B cell (primary cell): ENCODE results near the gene MAP3K7CL. TPM values are rescaled to one million over a fixed set of nuclear protein-coding genes. Genes with fewer than 3 reads are reported as not detected.

Experiments
- ATAC-seq: fragments of 200-7000 bp; cut with Tn5 transposase; one replicate; pipeline ENCODE4 v1.10.0; 2021; ENCODE audit warnings: low read depth, mild to moderate bottlenecking, moderate number of reproducible peaks, moderate library complexity
- CTCF ChIA-PET: fragments of 350-600 bp; sonication (Branson Sonifier 250); formaldehyde crosslinking; loops from one replicate; lab custom pipeline; 2021; ENCODE audit warnings: antibody characterized with exemption, inconsistent platforms; lab: Charles Lee
- POLR2A ChIA-PET: fragments of 350-600 bp; sonication (Branson Sonifier 250); formaldehyde crosslinking; loops from one replicate; lab custom pipeline; 2021; ENCODE audit warnings: antibody characterized with exemption; lab: Charles Lee
- DNase-seq: peaks from one replicate; pipeline ENCODE4 v3.0.0; 2013
- H2AFZ ChIP-seq: 2 replicates; pipeline ENCODE4 v1.6.1; 2012; ENCODE audit warnings: mild to moderate bottlenecking, low read depth, low read length; ENCODE audit not compliant: insufficient read depth, poor library complexity, severe bottlenecking
- H3K27ac ChIP-seq, 2 donors: 1 replicate in 1 of 2; 2 replicates in 1 of 2; pipeline ENCODE4 v1.5.1; 2012 to 2013; ENCODE audit warnings: low read length in 2 of 2, mild to moderate bottlenecking in 2 of 2, moderate library complexity in 1 of 2
- H3K27me3 ChIP-seq, 4 experiments: fragments of 200-600 bp in 1 of 4; sonication (generic) in 1 of 4; replicated peaks in 1 of 4; 1 replicate in 2 of 4; 2 replicates in 2 of 4; pipeline versions ENCODE4 v1.6.1 to v1.7.0; 2013 to 2016; ENCODE audit warnings: low read length in 3 of 4, mild to moderate bottlenecking in 2 of 4, mixed read lengths in 1 of 4, moderate library complexity in 1 of 4; ENCODE audit not compliant: insufficient read depth in 4 of 4, control insufficient read depth in 3 of 4; ENCODE audit errors: control extremely low read depth in 1 of 4
- H3K36me3 ChIP-seq, 2 experiments: replicated peaks in 1 of 2; 1 replicate in 1 of 2; 2 replicates in 1 of 2; pipeline versions ENCODE4 v1.6.1 to v1.7.1; 2013; ENCODE audit warnings: low read length in 1 of 2; ENCODE audit not compliant: insufficient read depth in 2 of 2, control insufficient read depth in 1 of 2; ENCODE audit errors: control extremely low read depth in 1 of 2, extremely low read depth in 1 of 2
- H3K4me1 ChIP-seq, 2 donors: fragments of 200-600 bp in 1 of 2; sonication (generic) in 1 of 2; 1 replicate in 1 of 2; 2 replicates in 1 of 2; pipeline versions ENCODE4 v1.5.1 to v1.6.1; 2013 to 2017; ENCODE audit warnings: low read length in 2 of 2; ENCODE audit not compliant: control insufficient read depth in 2 of 2, insufficient read depth in 2 of 2
- H3K4me2 ChIP-seq: replicated peaks from 2 replicates; pipeline ENCODE3; 2012; ENCODE audit warnings: mild to moderate bottlenecking, low read depth, low read length; ENCODE audit not compliant: poor library complexity, severe bottlenecking
- H3K4me3 ChIP-seq, 5 experiments: fragments of 200-600 bp in 1 of 5; sonication (generic) in 1 of 5; 1 replicate in 3 of 5; 2 replicates in 2 of 5; pipeline versions ENCODE4 v1.5.1 to v1.7.0; 2011 to 2016; ENCODE audit warnings: low read length in 4 of 5, mild to moderate bottlenecking in 4 of 5, low read depth in 2 of 5, control low read depth in 1 of 5, moderate library complexity in 1 of 5; ENCODE audit not compliant: insufficient read depth in 1 of 5; ENCODE audit errors: control extremely low read depth in 1 of 5, extremely low read depth in 1 of 5
- H3K79me2 ChIP-seq: fragments of 200-600 bp; sonication (generic); one replicate; pipeline ENCODE4 v1.6.0; 2016; ENCODE audit warnings: low read length; ENCODE audit not compliant: control insufficient read depth, insufficient read depth
- H3K9ac ChIP-seq: fragments of 200-600 bp; sonication (generic); 2 replicates; pipeline ENCODE4 v1.6.1; 2017; ENCODE audit warnings: mild to moderate bottlenecking, low read length, moderate library complexity
- H3K9me3 ChIP-seq, 3 donors: one replicate each; pipeline versions ENCODE4 v1.6.1 to v1.7.1; 2013; ENCODE audit warnings: low read length in 2 of 3; ENCODE audit not compliant: control insufficient read depth in 2 of 3, insufficient read depth in 1 of 3; ENCODE audit errors: control extremely low read depth in 1 of 3
- H4K20me1 ChIP-seq: 2 replicates; pipeline ENCODE4 v1.6.0; 2012; ENCODE audit warnings: mild to moderate bottlenecking, low read length; ENCODE audit not compliant: insufficient read depth, control insufficient read depth, poor library complexity, severe bottlenecking
- H3K27ac Mint-ChIP-seq: one replicate; pipeline ENCODE4 v1.8.0; 2021; ENCODE audit warnings: mixed read lengths
- H3K27me3 Mint-ChIP-seq: one replicate; pipeline ENCODE4 v1.8.0; 2021; ENCODE audit warnings: mixed read lengths
- H3K4me1 Mint-ChIP-seq: one replicate; pipeline ENCODE4 v1.8.0; 2021; ENCODE audit warnings: mixed read lengths
- H3K4me3 Mint-ChIP-seq: one replicate; pipeline ENCODE4 v1.8.0; 2021; ENCODE audit warnings: mixed read lengths
- H3K9me3 Mint-ChIP-seq: one replicate; pipeline ENCODE4 v1.8.0; 2022; ENCODE audit warnings: mixed read lengths; ENCODE audit not compliant: insufficient read depth
- EZH2 ChIP-seq: IDR thresholded peaks from 2 replicates; pipeline ENCODE4 v1.6.1; 2012; ENCODE audit warnings: borderline replicate concordance, low read depth, mild to moderate bottlenecking, moderate library complexity, low read length; ENCODE audit not compliant: insufficient read depth, poor library complexity, severe bottlenecking
- WGBS: methylation state at CpG from one replicate; pipeline ENCODE4 v1.1.5; 2013; ENCODE audit warnings: missing lambda C conversion rate; ENCODE audit not compliant: insufficient coverage; 5-methylcytosine and 5-hydroxymethylcytosine counted together
- intact Hi-C: fragments of 100-400 bp; cut with micrococcal nuclease; formaldehyde crosslinking; loops from one replicate; pipeline ENCODE4 v1.10.0; 2022
- polyA minus RNA-seq: library from RNA; depleted of rRNA, polyadenylated mRNA; stranded (reverse); fragments of >200 nt; gene quantifications from 2 replicates; pipeline ENCODE4 v1.2.3, GENCODE V29; 2012
- polyA plus RNA-seq: library from polyadenylated mRNA; depleted of rRNA; stranded (reverse); fragments of >200 nt; gene quantifications from 2 replicates; pipeline ENCODE4 v1.2.3, GENCODE V29; 2012
- total RNA-seq, 2 donors: library from RNA; stranded (reverse); fragments of 120-200 nt in 1 of 2; gene quantifications; 1 replicate in 1 of 2; 2 replicates in 1 of 2; pipeline versions ENCODE4 v1.2.3 to v1.2.4, GENCODE V29; 2013 to 2022
- TF ChIP-seq, protein P1 (sequence below): fragments of 200-600 bp; IDR thresholded peaks from one replicate; pipeline ENCODE4 v1.8.0; 2022; ENCODE audit warnings: antibody characterized with exemption, mild to moderate bottlenecking

The MAP3K7CL gene, protein sequence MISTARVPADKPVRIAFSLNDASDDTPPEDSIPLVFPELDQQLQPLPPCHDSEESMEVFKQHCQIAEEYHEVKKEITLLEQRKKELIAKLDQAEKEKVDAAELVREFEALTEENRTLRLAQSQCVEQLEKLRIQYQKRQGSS
- total RNA-seq = 8.9 and 10.1 TPM in 2 replicates
- 66.2 TPM for total RNA-seq (2013)
- 11.9 and 24.7 TPM in 2 replicates for polyA plus RNA-seq
- polyA minus RNA-seq = 13.2 and 28.8 TPM in 2 replicates

DNA sequence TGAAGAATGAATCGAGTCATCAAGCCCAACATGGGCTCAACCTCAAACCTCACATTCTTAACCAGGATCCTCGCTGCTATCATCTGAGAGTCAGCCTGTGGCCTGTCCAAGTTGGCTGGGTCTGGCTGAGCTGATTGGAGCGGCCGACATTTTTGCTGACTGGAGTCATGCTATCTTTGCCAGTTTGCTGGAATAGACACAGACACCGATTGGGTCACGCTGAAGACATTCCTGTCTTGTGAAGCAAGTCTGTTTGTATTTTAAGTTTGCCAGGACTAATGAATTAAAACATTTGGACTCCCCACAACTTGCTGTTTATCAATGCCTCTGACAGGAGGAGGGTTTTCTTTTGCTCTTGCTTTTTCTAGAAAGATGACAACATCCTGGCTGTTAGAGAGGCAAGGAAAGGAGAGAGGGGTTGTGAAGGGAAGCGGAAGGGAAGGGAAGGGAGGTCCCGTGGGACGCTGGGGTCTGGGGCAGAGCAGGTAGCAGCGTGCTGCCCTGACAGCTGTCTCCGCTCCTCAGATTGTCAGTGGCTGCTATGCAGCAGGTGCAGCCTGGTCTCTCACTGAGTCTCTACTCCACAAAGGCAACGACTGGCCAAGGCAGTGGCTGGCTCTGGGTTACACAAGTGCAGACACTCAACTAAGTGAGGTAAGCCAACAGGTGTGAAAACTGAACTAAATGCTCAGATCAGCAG lies at the start of gene MAP3K7CL:
Gene MAP3K7CL, plus strand, starts transcription at position 375 of the 700 bp plus-strand sequence. CDS start 2,701 bp downstream, outside the sequence.
- no peak for TF ChIP-seq EZH2
- TF ChIP-seq, protein P1, sequence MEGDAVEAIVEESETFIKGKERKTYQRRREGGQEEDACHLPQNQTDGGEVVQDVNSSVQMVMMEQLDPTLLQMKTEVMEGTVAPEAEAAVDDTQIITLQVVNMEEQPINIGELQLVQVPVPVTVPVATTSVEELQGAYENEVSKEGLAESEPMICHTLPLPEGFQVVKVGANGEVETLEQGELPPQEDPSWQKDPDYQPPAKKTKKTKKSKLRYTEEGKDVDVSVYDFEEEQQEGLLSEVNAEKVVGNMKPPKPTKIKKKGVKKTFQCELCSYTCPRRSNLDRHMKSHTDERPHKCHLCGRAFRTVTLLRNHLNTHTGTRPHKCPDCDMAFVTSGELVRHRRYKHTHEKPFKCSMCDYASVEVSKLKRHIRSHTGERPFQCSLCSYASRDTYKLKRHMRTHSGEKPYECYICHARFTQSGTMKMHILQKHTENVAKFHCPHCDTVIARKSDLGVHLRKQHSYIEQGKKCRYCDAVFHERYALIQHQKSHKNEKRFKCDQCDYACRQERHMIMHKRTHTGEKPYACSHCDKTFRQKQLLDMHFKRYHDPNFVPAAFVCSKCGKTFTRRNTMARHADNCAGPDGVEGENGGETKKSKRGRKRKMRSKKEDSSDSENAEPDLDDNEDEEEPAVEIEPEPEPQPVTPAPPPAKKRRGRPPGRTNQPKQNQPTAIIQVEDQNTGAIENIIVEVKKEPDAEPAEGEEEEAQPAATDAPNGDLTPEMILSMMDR = no peak
- H3K27me3 Mint-ChIP-seq = no peaks in the 10 kb centered on the region
- ChIA-PET POLR2A (no interaction called here), CTCF (no interaction called here)
- no peak within 1 kb of the TSS for H3K27ac ChIP-seq
- H3K27me3 ChIP-seq = no peaks in the 10 kb centered on the region
- DNase-seq (no peak), ATAC-seq (no peak)
- intact Hi-C loops = no loop called here
- H3K9me3 ChIP-seq = peaks cover 0 to 5% (median 3%) of the 10 kb centered on the region in 3 donors
- H3K4me3 ChIP-seq = no peak within 1 kb of the TSS
- H3K4me1 Mint-ChIP-seq = peaks cover 7% of the 10 kb centered on the region
- peaks cover 5% of the 10 kb centered on the region for H3K9me3 Mint-ChIP-seq
- no peaks in the 10 kb centered on the region for H4K20me1 ChIP-seq
- H3K27ac Mint-ChIP-seq = no peak within 1 kb of the TSS
- 61% methylated on average over 12 of the region's 12 CpGs for WGBS
- no peak within 1 kb of the TSS for H2AFZ ChIP-seq
- H3K79me2 ChIP-seq = no peaks in the 10 kb centered on the region
- no peak within 1 kb of the TSS for H3K4me3 Mint-ChIP-seq
- peaks cover 4 to 9% of the 10 kb centered on the region in 2 donors for H3K4me1 ChIP-seq
- H3K9ac ChIP-seq = no peak within 1 kb of the TSS
- no peak within 1 kb of the TSS for H3K4me2 ChIP-seq
- H3K36me3 ChIP-seq = no peaks in the 10 kb centered on the region
